Measurements from ENCODE around the gene PRDM13.
"Not testable (repeated sequence)": the region's sequence is repeated elsewhere in the genome, so short reads cannot be mapped to it uniquely, and the experiment has no call there.

PRDM13 gene

GRCh38 chr6:99629293-99629692 is 22.7 kb downstream of the PRDM13 start:
- no peak for DNase-seq (ENCODE audit: low read depth)

- no peak for DNase-seq (ENCODE audit: low read depth)
Observed at GRCh38 chr6:99637629-99638028, 31.0 kb downstream of the PRDM13 start.

GRCh38 chr6:99638358-99638757 is 31.7 kb downstream of the PRDM13 start:
- not testable (repeated sequence) for DNase-seq (ENCODE audit: low read depth)

GRCh38 chr6:99641270-99641669 is 34.6 kb downstream of the PRDM13 start:
- DNase-seq (ENCODE audit: low read depth), result no peak

- no peak for DNase-seq (ENCODE audit: low read depth)
Observed at GRCh38 chr6:99645986-99646385, 39.4 kb downstream of the PRDM13 start.

- DNase-seq (ENCODE audit: low read depth), result not testable (repeated sequence)
Observed at GRCh38 chr6:99650091-99650571, 43.5 kb downstream of the PRDM13 start.

- DNase-seq (ENCODE audit: low read depth), result no peak
Observed at GRCh38 chr6:99660206-99660605, 53.6 kb downstream of the PRDM13 start.

GRCh38 chr6:99661870-99662269 is 55.2 kb downstream of the PRDM13 start:
- no peak for DNase-seq (ENCODE audit: low read depth)

GRCh38 chr6:99662616-99663015 is 56.0 kb downstream of the PRDM13 start:
- no peak for DNase-seq (ENCODE audit: low read depth)
